NT2/D1 (cell line): ENCODE results near the gene MAST4.

Experiments
- SUZ12 ChIP-seq: IDR thresholded peaks from 2 replicates; pipeline ENCODE4 v1.6.1; 2011; ENCODE audit not compliant: insufficient read length, insufficient read depth; ENCODE audit errors: extremely low read depth
- YY1 ChIP-seq: IDR thresholded peaks from 2 replicates; pipeline ENCODE4 v1.6.1; 2011; ENCODE audit not compliant: insufficient read length, insufficient read depth

- TF ChIP-seq YY1: no peak
- TF ChIP-seq SUZ12: no peak
Measured at GRCh38 chr5:67187006-67187715, 591.0 kb downstream of the MAST4 start.
